Spleen (tissue), 11 donors: ENCODE measurements around the gene ALKBH2. TPM values are rescaled to one million over a fixed set of nuclear protein-coding genes. Genes with fewer than 3 reads are reported as not detected.

Source experiments
- DNase-seq: peaks from one replicate; pipeline ENCODE4 v3.0.0-alpha.2; 2020
- H3K27ac ChIP-seq, 8 donors: fragments of 200-600 bp; sonication (generic) in 7 of 8; 1 replicate in 4 of 8; 2 replicates in 4 of 8; pipeline versions ENCODE4 v1.5.0 to v1.8.0; 2016 to 2021; ENCODE audit warnings: inconsistent platforms in 4 of 8, mild to moderate bottlenecking in 4 of 8, moderate library complexity in 1 of 8
- H3K27me3 ChIP-seq, 7 donors: fragments of 200-600 bp; sonication (generic) in 6 of 7; replicated peaks in 1 of 7; 1 replicate in 4 of 7; 2 replicates in 3 of 7; pipeline versions ENCODE4 v1.5.0 to v1.8.0; 2016 to 2021; ENCODE audit warnings: inconsistent platforms in 3 of 7, mild to moderate bottlenecking in 1 of 7
- H3K36me3 ChIP-seq, 6 donors: fragments of 200-600 bp; sonication (generic) in 5 of 6; 1 replicate in 4 of 6; 2 replicates in 2 of 6; pipeline versions ENCODE4 v1.5.0 to v1.8.0; 2016 to 2021; ENCODE audit warnings: inconsistent platforms in 2 of 6
- H3K4me1 ChIP-seq, 6 donors: fragments of 200-600 bp; sonication (generic) in 5 of 6; 1 replicate in 3 of 6; 2 replicates in 3 of 6; pipeline versions ENCODE4 v1.5.0 to v1.8.0; 2016 to 2021; ENCODE audit warnings: inconsistent platforms in 3 of 6
- H3K4me3 ChIP-seq, 8 donors: fragments of 200-600 bp; sonication (generic) in 7 of 8; 1 replicate in 4 of 8; 2 replicates in 4 of 8; pipeline versions ENCODE4 v1.5.0 to v1.8.0; 2016 to 2021; ENCODE audit warnings: inconsistent platforms in 4 of 8, mild to moderate bottlenecking in 4 of 8, moderate library complexity in 2 of 8
- H3K9me3 ChIP-seq, 8 donors: fragments of 200-600 bp; sonication (generic) in 7 of 8; 1 replicate in 4 of 8; 2 replicates in 4 of 8; pipeline versions ENCODE4 v1.5.0 to v1.8.0; 2016 to 2021; ENCODE audit warnings: inconsistent platforms in 4 of 8
- CTCF ChIP-seq, 11 experiments: fragments of 200-600 bp in 7 of 11; fragments of 450-650 bp in 4 of 11; sonication (generic) in 4 of 11; IDR thresholded peaks in 8 of 11; conservative IDR thresholded peaks in 3 of 11; 1 replicate in 7 of 11; 2 replicates in 4 of 11; pipeline versions ENCODE4 v1.4.0 to v1.8.0; 2016 to 2021; ENCODE audit warnings: antibody characterized with exemption in 11 of 11, inconsistent platforms in 4 of 11, mild to moderate bottlenecking in 1 of 11
- POLR2A ChIP-seq, 3 donors: fragments of 450-650 bp; IDR thresholded peaks; one replicate each; pipeline ENCODE4 v1.5.1; 2017; ENCODE audit warnings: antibody characterized with exemption in 3 of 3, mild to moderate bottlenecking in 1 of 3
- POLR2AphosphoS5 ChIP-seq, 3 donors: sonication (generic); formaldehyde crosslinking; IDR thresholded peaks; one replicate each; pipeline ENCODE4 v1.5.1; 2017; ENCODE audit warnings: antibody characterized with exemption in 3 of 3
- whole genome bisulfite sequencing, 5 donors: extraction: QIAGEN DNeasy Blood & Tissue Kit in 3 of 5; methylation state at CpG; one replicate each; pipeline versions ENCODE4 v1.1.5 to v1.1.7; 2013 to 2018; 5-methylcytosine and 5-hydroxymethylcytosine counted together
- intact Hi-C: fragments of 100-400 bp; cut with DNase I; formaldehyde crosslinking; loops from one replicate; pipeline ENCODE4 v1.15.0; 2023; ENCODE audit warnings: low total_unique reads
- polyA plus RNA-seq, 3 donors: library from polyadenylated mRNA; stranded (reverse); fragments of 200-250 nt; gene quantifications; one replicate each; pipeline ENCODE4 v1.2.1, GENCODE V29; 2013
- small RNA-seq, 4 donors: library from RNA; depleted of rRNA; stranded (forward); fragments of <200 nt; gene quantifications; one replicate each; pipeline ENCODE3, GENCODE V24; 2016
- total RNA-seq, 7 donors: library from RNA; depleted of rRNA in 3 of 7; stranded (reverse); fragments of >200 nt in 3 of 7; fragmentation: NEBNext Ultra II Directional in 4 of 7; extraction: Animal tissue kit (Norgen Biotek cat#: 25700) in 4 of 7; gene quantifications; one replicate each; pipeline versions ENCODE4 v1.1.0 to v1.2.1, GENCODE V29; 2016 to 2021
- donor health status: healthy with polysubstance abuse.
- donor health status: DM: no; HTN: no; CAD: no; lungs with moderate emphysema.
- donor health status: DM: no; HTN: no; CAD: no.
- donor health status: Bipolar disorder and iron deficiency.
- donor health status: healthy.
- donor health status: DM: no; HTN: no; CAD: no.
- donor health status: DM: yes; HTN: yes; CAD: no.

The ALKBH2 gene
- total and polyA plus RNA-seq, 10 donors: 8.6 to 40.3 (median 13.8) TPM

GRCh38 chr12:109044241-109044640 lies 49.0 kb downstream of the ALKBH2 start:
- no peaks in the 10 kb centered on the region for H3K4me1 ChIP-seq
- DNase-seq: no peak
- H3K36me3 ChIP-seq: no peaks in the 10 kb centered on the region
- H3K4me3 ChIP-seq: no peak overlapping the region
- no peak for TF ChIP-seq CTCF (IDR thresholded peaks at IDR 0.05 in 8 of 11, conservative IDR thresholded peaks at IDR 0.05 in 3 of 11)
- no peak for TF ChIP-seq POLR2AphosphoS5 (IDR thresholded peaks at IDR 0.05)
- TF ChIP-seq POLR2A (IDR thresholded peaks at IDR 0.05): no peak
- intact Hi-C loops: no loop called here
- peaks cover 0 to 31% (median 0%) of the 10 kb centered on the region in 7 donors for H3K27me3 ChIP-seq
- no peak overlapping the region for H3K27ac ChIP-seq
- 75 to 90% (median 84%) methylated on average over 5 of the region's 5 CpGs for WGBS, 5 donors
- peaks cover 0 to 16% (median 9%) of the 10 kb centered on the region in 8 donors for H3K9me3 ChIP-seq

Small RNA genes lying within 50 kb of the gene (small RNA-seq; reads per million reads assigned to genes)
- gene RNA5SP372: 0 to 0.07 (median 0.03) reads per million in 4 donors

Other genes starting within 250 kb of the ALKBH2 start
- gene SSH1, start 235.9 kb downstream of the ALKBH2 start, total RNA-seq: 10 to 100 TPM; 32.2 to 71.3 (median 47.8) TPM
- 1 to 10 TPM; 1.7 to 8.6 (median 2.7) TPM for gene SSH1, start 235.9 kb downstream of the ALKBH2 start, polyA plus RNA-seq
- gene DAO, start 213.4 kb downstream of the ALKBH2 start, total RNA-seq: under 1 TPM in 1 of 7 donors, not detected in 6; 0.42 TPM
- not detected for gene DAO, start 213.4 kb downstream of the ALKBH2 start, polyA plus RNA-seq
- gene SVOP, start 72.4 kb downstream of the ALKBH2 start, total RNA-seq: not detected
- not detected for gene SVOP, start 72.4 kb downstream of the ALKBH2 start, polyA plus RNA-seq
- gene USP30, start 40.9 kb downstream of the ALKBH2 start, total RNA-seq: 10 to 100 TPM in 6 of 7 donors, 1 to 10 TPM in 1; 9.0 to 23.2 (median 12.2) TPM
- 1 to 10 TPM; 3.9 to 4.5 (median 4.1) TPM for gene USP30, start 40.9 kb downstream of the ALKBH2 start, polyA plus RNA-seq
- gene UNG, start 4.1 kb upstream of the ALKBH2 start, total RNA-seq: 10 to 100 TPM; 15.0 to 30.6 (median 18.5) TPM
- 10 to 100 TPM in 2 of 3 donors, 1 to 10 TPM in 1; 9.8 to 18.1 (median 14.7) TPM for gene UNG, start 4.1 kb upstream of the ALKBH2 start, polyA plus RNA-seq
- 100 to 1,000 TPM in 1 of 7 donors, 10 to 100 TPM in 6; 24.7 to 111 (median 55.4) TPM for gene ACACB, start 23.1 kb upstream of the ALKBH2 start, total RNA-seq
- 10 to 100 TPM in 1 of 3 donors, 1 to 10 TPM in 2; 2.8 to 14.9 (median 5.6) TPM for gene ACACB, start 23.1 kb upstream of the ALKBH2 start, polyA plus RNA-seq
- not detected for gene FOXN4, start 215.8 kb upstream of the ALKBH2 start, total RNA-seq
- under 1 TPM in 1 of 3 donors, not detected in 2; 0.05 TPM for gene FOXN4, start 215.8 kb upstream of the ALKBH2 start, polyA plus RNA-seq